SU-DHL-6 (cell line): ENCODE results near the gene RAB11A.
"Not testable (repeated sequence)": the region's sequence is repeated elsewhere in the genome, so short reads cannot be mapped to it uniquely, and the experiment has no call there.

Experiments
- H2AFZ ChIP-seq: fragments of 200-600 bp; sonication (generic); 2 replicates; pipeline ENCODE4 v1.6.1; 2014; ENCODE audit warnings: low read depth, mild to moderate bottlenecking, moderate library complexity, mixed read lengths, antibody characterized with exemption, low read length; ENCODE audit not compliant: severe bottlenecking
- H3F3A ChIP-seq: fragments of 200-600 bp; shearing (Covaris generic); 2 replicates; pipeline ENCODE4 v1.6.0; 2016; ENCODE audit warnings: antibody characterized with exemption, mild to moderate bottlenecking; ENCODE audit not compliant: insufficient read depth
- H3K27ac ChIP-seq: fragments of 200-600 bp; sonication (generic); 2 replicates; pipeline ENCODE4 v1.5.1; 2016; ENCODE audit warnings: low read depth, mild to moderate bottlenecking, low read length, moderate library complexity, mixed read lengths
- H3K27me3 ChIP-seq: fragments of 200-600 bp; sonication (generic), shearing (Covaris generic); 2 replicates; pipeline ENCODE4 v1.6.0; 2014; ENCODE audit warnings: mild to moderate bottlenecking, low read length
- H3K36me3 ChIP-seq: fragments of 200-600 bp; sonication (generic); 2 replicates; pipeline ENCODE4 v1.6.1; 2014; ENCODE audit warnings: mild to moderate bottlenecking, low read length, mixed read lengths
- H3K4me2 ChIP-seq: fragments of 300-600, 200-600 bp; shearing (Covaris generic), sonication (generic); 2 replicates; pipeline ENCODE4 v1.6.0; 2014; ENCODE audit warnings: low read length, low read depth, mild to moderate bottlenecking; ENCODE audit not compliant: poor library complexity, severe bottlenecking
- H3K4me3 ChIP-seq: fragments of 200-600 bp; sonication (generic); 2 replicates; pipeline ENCODE4 v1.5.1; 2014; ENCODE audit warnings: antibody characterized with exemption, low read length, mild to moderate bottlenecking, mixed read lengths; ENCODE audit not compliant: insufficient read depth, poor library complexity, severe bottlenecking
- H3K79me2 ChIP-seq: fragments of 200-600 bp; sonication (generic); 2 replicates; pipeline ENCODE4 v1.6.1; 2014; ENCODE audit warnings: mild to moderate bottlenecking, low read length, moderate library complexity; ENCODE audit not compliant: insufficient read depth
- H3K9ac ChIP-seq: fragments of 200-600 bp; sonication (generic); 2 replicates; pipeline ENCODE4 v1.7.0; 2014; ENCODE audit warnings: mild to moderate bottlenecking, low read length
- H3K9me2 ChIP-seq: fragments of 200-600 bp; sonication (generic); replicated peaks from 2 replicates; pipeline ENCODE4 v1.6.1; 2014; ENCODE audit warnings: low read length; ENCODE audit not compliant: insufficient read depth
- H3K9me3 ChIP-seq: fragments of 200-600 bp; sonication (generic); 2 replicates; pipeline ENCODE4 v1.6.1; 2014; ENCODE audit warnings: low read length, mixed read lengths; ENCODE audit not compliant: insufficient read depth
- H4K20me1 ChIP-seq: fragments of 200-600 bp; sonication (generic); 2 replicates; pipeline ENCODE4 v1.6.1; 2014; ENCODE audit warnings: low read depth, mild to moderate bottlenecking, antibody characterized with exemption, low read length, moderate library complexity, mixed read lengths
- CTCF ChIP-seq: fragments of 200-600 bp; sonication (generic); IDR thresholded peaks from one replicate; pipeline ENCODE4 v1.5.1; 2017; ENCODE audit warnings: antibody characterized with exemption, mild to moderate bottlenecking, low read length, moderate library complexity; ENCODE audit not compliant: insufficient read depth, poor library complexity, severe bottlenecking
- EZH2phosphoT487 ChIP-seq: fragments of 200-600 bp; sonication (generic), shearing (Covaris generic); conservative IDR thresholded peaks from 2 replicates; pipeline ENCODE4 v1.6.1; 2018; ENCODE audit warnings: mild to moderate bottlenecking, antibody characterized with exemption, low read length, moderate library complexity, mixed read lengths

Gene RAB11A

GRCh38 chr15:65869954-65870871, 922 bp downstream of the RAB11A start:
- Histone ChIP-seq H3K4me2 (peak overlapping the region; percentile 98), H3K9me3 (no peaks in the 10 kb centered on the region), H3K27me3 (no peaks in the 10 kb centered on the region), H4K20me1 (peaks cover 16% of the 10 kb centered on the region), H3K79me2 (peaks cover 57% of the 10 kb centered on the region), H3K9me2 (no peaks in the 10 kb centered on the region), H3K4me3 (peak overlapping the region; percentile 95), H3K36me3 (no peaks in the 10 kb centered on the region; the same call in 1 of the 2 replicates), H2AFZ (peak overlapping the region; percentile 84), H3F3A (peaks cover 4% of the 10 kb centered on the region; the same call in 1 of the 2 replicates), H3K27ac (peak overlapping the region; percentile 77), H3K9ac (peak overlapping the region; percentile 90)
- TF ChIP-seq CTCF (no peak), EZH2phosphoT487 (no peak)

- H4K20me1 ChIP-seq = peaks cover 16% of the 10 kb centered on the region
- H3K27ac ChIP-seq = peak overlapping the region; percentile 77; the same call in 1 of the 2 replicates
Measured at GRCh38 chr15:65870889-65871533, 1.7 kb downstream of the RAB11A start.

GRCh38 chr15:65871886-65872285, 2.6 kb downstream of the RAB11A start:
- H3K9ac ChIP-seq, H3K9me2 ChIP-seq, H3K9me3 ChIP-seq, H3K27me3 ChIP-seq, H3F3A ChIP-seq, H3K4me3 ChIP-seq, H3K27ac ChIP-seq, H3K36me3 ChIP-seq, H2AFZ ChIP-seq: not testable (repeated sequence)
- Histone ChIP-seq H4K20me1 (peaks cover 16% of the 10 kb centered on the region), H3K4me2 (peak overlapping the region; percentile 98), H3K79me2 (peaks cover 74% of the 10 kb centered on the region)

More at GRCh38 chr15:65870889-65871533, 1.7 kb downstream of the RAB11A start:
- peak overlapping the region; percentile 84 for H2AFZ ChIP-seq
- H3K4me3 ChIP-seq = peak overlapping the region; percentile 95
- H3F3A ChIP-seq = peaks cover 4% of the 10 kb centered on the region; the same call in 1 of the 2 replicates
- H3K9me3 ChIP-seq = no peaks in the 10 kb centered on the region
- no peaks in the 10 kb centered on the region; the same call in 1 of the 2 replicates for H3K36me3 ChIP-seq
- TF ChIP-seq EZH2phosphoT487 (no peak), CTCF (no peak)
- peak overlapping the region; percentile 98 for H3K4me2 ChIP-seq
- H3K27me3 ChIP-seq = no peaks in the 10 kb centered on the region
- H3K79me2 ChIP-seq = peaks cover 65% of the 10 kb centered on the region
- H3K9ac ChIP-seq = peak overlapping the region; percentile 90
- no peaks in the 10 kb centered on the region for H3K9me2 ChIP-seq

- not testable (repeated sequence) for H3K4me3 ChIP-seq, H3K27me3 ChIP-seq, H3K9me2 ChIP-seq, H3F3A ChIP-seq, H3K9ac ChIP-seq, H2AFZ ChIP-seq, H3K36me3 ChIP-seq, H3K9me3 ChIP-seq, H3K27ac ChIP-seq
- H3K4me2 ChIP-seq = peak overlapping the region; percentile 4
- peaks cover 16% of the 10 kb centered on the region for H4K20me1 ChIP-seq
- H3K79me2 ChIP-seq = peaks cover 79% of the 10 kb centered on the region
Measured at GRCh38 chr15:65872596-65872995, 3.3 kb downstream of the RAB11A start.
